Activated naive CD8-positive, alpha-beta T cell (primary cell): ENCODE measurements around the gene AKAP12.
"Not testable (repeated sequence)": the region's sequence is repeated elsewhere in the genome, so short reads cannot be mapped to it uniquely, and the experiment has no call there.

ENCODE experiments used
- H3K27ac Mint-ChIP-seq: one replicate; pipeline ENCODE4 v1.8.0; 2021; ENCODE audit warnings: mixed read lengths
- H3K27me3 Mint-ChIP-seq: one replicate; pipeline ENCODE4 v1.8.0; 2021; ENCODE audit warnings: mixed read lengths
- H3K36me3 Mint-ChIP-seq: one replicate; pipeline ENCODE4 v1.8.0; 2021; ENCODE audit warnings: mixed read lengths
- H3K4me1 Mint-ChIP-seq: one replicate; pipeline ENCODE4 v1.8.0; 2021; ENCODE audit warnings: low read depth, mixed read lengths
- H3K4me3 Mint-ChIP-seq: one replicate; pipeline ENCODE4 v1.8.0; 2021; ENCODE audit warnings: mild to moderate bottlenecking, mixed read lengths
- H3K9me3 Mint-ChIP-seq: one replicate; pipeline ENCODE4 v1.8.0; 2021; ENCODE audit warnings: low read depth, mixed read lengths

The AKAP12 gene

DNA sequence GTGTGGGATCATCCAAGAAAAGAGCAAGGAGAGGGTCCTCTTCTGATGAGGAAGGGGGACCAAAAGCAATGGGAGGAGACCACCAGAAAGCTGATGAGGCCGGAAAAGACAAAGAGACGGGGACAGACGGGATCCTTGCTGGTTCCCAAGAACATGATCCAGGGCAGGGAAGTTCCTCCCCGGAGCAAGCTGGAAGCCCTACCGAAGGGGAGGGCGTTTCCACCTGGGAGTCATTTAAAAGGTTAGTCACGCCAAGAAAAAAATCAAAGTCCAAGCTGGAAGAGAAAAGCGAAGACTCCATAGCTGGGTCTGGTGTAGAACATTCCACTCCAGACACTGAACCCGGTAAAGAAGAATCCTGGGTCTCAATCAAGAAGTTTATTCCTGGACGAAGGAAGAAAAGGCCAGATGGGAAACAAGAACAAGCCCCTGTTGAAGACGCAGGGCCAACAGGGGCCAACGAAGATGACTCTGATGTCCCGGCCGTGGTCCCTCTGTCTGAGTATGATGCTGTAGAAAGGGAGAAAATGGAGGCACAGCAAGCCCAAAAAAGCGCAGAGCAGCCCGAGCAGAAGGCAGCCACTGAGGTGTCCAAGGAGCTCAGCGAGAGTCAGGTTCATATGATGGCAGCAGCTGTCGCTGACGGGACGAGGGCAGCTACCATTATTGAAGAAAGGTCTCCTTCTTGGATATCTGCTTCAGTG, 110.8 kb downstream of the AKAP12 start:
- H3K9me3 Mint-ChIP-seq = no peaks in the 10 kb centered on the region
- H3K4me3 Mint-ChIP-seq = no peak overlapping the region
- no peak overlapping the region for H3K27ac Mint-ChIP-seq
- no peaks in the 10 kb centered on the region for H3K27me3 Mint-ChIP-seq
- H3K4me1 Mint-ChIP-seq = no peaks in the 10 kb centered on the region
- H3K36me3 Mint-ChIP-seq = peaks cover 2% of the 10 kb centered on the region

DNA sequence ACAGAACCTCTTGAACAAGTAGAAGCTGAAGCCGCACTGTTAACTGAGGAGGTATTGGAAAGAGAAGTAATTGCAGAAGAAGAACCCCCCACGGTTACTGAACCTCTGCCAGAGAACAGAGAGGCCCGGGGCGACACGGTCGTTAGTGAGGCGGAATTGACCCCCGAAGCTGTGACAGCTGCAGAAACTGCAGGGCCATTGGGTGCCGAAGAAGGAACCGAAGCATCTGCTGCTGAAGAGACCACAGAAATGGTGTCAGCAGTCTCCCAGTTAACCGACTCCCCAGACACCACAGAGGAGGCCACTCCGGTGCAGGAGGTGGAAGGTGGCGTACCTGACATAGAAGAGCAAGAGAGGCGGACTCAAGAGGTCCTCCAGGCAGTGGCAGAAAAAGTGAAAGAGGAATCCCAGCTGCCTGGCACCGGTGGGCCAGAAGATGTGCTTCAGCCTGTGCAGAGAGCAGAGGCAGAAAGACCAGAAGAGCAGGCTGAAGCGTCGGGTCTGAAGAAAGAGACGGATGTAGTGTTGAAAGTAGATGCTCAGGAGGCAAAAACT, 111.5 kb downstream of the AKAP12 start:
- H3K4me3 Mint-ChIP-seq = no peak overlapping the region
- no peaks in the 10 kb centered on the region for H3K36me3 Mint-ChIP-seq
- no peaks in the 10 kb centered on the region for H3K4me1 Mint-ChIP-seq
- H3K27me3 Mint-ChIP-seq = no peaks in the 10 kb centered on the region
- H3K27ac Mint-ChIP-seq = no peak overlapping the region
- H3K9me3 Mint-ChIP-seq = no peaks in the 10 kb centered on the region

DNA sequence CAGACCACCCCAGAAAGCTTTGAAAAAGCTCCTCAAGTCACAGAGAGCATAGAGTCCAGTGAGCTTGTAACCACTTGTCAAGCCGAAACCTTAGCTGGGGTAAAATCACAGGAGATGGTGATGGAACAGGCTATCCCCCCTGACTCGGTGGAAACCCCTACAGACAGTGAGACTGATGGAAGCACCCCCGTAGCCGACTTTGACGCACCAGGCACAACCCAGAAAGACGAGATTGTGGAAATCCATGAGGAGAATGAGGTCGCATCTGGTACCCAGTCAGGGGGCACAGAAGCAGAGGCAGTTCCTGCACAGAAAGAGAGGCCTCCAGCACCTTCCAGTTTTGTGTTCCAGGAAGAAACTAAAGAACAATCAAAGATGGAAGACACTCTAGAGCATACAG, 112.0 kb downstream of the AKAP12 start:
- H3K27me3 Mint-ChIP-seq = no peaks in the 10 kb centered on the region
- H3K9me3 Mint-ChIP-seq = no peaks in the 10 kb centered on the region
- H3K4me3 Mint-ChIP-seq = no peak overlapping the region
- H3K4me1 Mint-ChIP-seq = no peaks in the 10 kb centered on the region
- no peaks in the 10 kb centered on the region for H3K36me3 Mint-ChIP-seq
- H3K27ac Mint-ChIP-seq = no peak overlapping the region

DNA sequence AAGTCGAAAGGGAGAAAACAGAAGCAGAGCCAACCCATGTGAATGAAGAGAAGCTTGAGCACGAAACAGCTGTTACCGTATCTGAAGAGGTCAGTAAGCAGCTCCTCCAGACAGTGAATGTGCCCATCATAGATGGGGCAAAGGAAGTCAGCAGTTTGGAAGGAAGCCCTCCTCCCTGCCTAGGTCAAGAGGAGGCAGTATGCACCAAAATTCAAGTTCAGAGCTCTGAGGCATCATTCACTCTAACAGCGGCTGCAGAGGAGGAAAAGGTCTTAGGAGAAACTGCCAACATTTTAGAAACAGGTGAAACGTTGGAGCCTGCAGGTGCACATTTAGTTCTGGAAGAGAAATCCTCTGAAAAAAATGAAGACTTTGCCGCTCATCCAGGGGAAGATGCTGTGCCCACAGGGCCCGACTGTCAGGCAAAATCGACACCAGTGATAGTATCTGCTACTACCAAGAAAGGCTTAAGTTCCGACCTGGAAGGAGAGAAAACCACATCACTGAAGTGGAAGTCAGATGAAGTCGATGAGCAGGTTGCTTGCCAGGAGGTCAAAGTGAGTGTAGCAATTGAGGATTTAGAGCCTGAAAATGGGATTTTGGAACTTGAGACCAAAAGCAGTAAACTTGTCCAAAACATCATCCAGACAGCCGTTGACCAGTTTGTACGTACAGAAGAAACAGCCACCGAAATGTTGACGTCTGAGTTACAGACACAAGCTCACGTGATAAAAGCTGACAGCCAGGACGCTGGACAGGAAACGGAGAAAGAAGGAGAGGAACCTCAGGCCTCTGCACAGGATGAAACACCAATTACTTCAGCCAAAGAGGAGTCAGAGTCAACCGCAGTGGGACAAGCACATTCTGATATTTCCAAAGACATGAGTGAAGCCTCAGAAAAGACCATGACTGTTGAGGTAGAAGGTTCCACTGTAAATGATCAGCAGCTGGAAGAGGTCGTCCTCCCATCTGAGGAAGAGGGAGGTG, 112.9 kb downstream of the AKAP12 start:
- no peaks in the 10 kb centered on the region for H3K36me3 Mint-ChIP-seq
- peaks cover 2% of the 10 kb centered on the region for H3K4me1 Mint-ChIP-seq
- no peaks in the 10 kb centered on the region for H3K27me3 Mint-ChIP-seq
- no peak overlapping the region for H3K4me3 Mint-ChIP-seq
- H3K9me3 Mint-ChIP-seq = no peaks in the 10 kb centered on the region
- H3K27ac Mint-ChIP-seq = no peak overlapping the region

DNA sequence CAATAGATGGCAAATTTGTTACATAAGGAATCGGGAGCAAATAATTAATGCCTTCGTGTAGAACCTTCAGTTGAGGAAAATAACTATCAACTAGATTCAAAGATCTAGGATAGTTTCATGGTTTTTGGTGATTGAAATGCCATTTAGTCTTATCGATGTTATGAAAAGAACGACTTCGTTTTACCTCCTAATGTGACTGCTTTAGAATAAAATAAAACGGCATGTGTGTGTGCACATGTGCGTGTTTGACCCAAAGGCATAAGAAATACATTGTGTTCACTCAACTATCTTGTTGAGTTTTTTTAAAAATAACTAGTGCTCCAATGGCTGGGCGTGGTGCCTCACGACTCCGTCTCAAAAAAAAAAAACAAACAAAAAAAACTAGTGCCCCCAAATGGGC, 114.0 kb downstream of the AKAP12 start:
- Mint-ChIP-seq H3K9me3 (no peaks in the 10 kb centered on the region), H3K4me1 (peaks cover 10% of the 10 kb centered on the region), H3K36me3 (peaks cover 2% of the 10 kb centered on the region)

DNA sequence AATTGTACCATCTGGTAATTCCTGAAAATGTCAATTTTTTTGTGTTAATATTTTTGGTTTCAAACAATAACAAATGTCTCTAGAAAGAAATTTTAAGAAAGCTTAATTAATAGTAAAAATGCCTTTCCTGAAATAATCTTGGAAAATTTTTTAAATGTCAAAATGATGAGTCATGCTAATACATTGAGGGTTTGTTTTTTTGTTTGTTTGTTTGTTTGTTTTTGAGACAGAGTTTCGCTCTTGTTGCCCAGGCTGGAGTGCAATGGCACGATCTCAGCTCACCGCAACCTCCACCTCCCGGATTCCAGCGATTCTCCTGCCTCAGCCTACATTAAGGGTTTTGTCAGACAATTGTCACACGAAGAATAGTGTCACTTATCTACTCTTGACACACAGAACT, 117.2 kb downstream of the AKAP12 start:
- H3K4me1 Mint-ChIP-seq = peaks cover 10% of the 10 kb centered on the region
- H3K9me3 Mint-ChIP-seq, H3K27me3 Mint-ChIP-seq, H3K4me3 Mint-ChIP-seq, H3K36me3 Mint-ChIP-seq, H3K27ac Mint-ChIP-seq: not testable (repeated sequence)

More for the DNA sequence above, 114.0 kb downstream of the AKAP12 start:
- H3K27ac Mint-ChIP-seq = no peak overlapping the region
- H3K27me3 Mint-ChIP-seq = no peaks in the 10 kb centered on the region
- H3K4me3 Mint-ChIP-seq = no peak overlapping the region

DNA sequence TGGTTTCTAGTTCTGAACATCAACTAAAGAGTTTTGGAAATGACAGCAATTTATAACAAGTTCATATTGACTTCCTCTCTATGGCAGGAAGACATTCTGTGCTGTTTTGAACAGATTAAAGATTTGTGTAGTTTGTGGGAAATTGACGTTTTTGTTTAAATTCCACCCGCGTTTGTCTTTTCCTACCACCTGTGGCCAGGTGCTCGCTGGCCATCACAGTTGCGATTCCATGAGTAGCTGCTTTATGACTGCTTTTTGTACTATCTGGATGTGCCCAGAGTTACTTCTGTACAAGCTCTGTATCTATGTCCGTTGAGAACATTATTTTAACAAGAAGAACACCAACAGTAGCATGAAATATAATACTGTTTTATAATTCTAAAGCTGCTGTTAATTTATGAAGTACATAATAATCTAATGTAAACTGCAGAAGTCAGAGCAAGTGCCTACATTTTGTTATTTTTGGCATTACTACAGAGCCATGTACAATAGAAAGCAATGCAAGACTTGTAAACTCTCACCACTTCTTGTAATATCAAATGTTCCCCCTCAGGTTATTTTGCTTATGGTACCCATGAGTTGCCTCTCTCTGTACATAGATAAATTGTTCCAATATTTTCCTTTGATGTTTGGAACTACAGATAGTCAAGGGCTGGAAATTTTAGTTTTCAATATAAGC, 118.1 kb downstream of the AKAP12 start:
- no peaks in the 10 kb centered on the region for H3K27me3 Mint-ChIP-seq
- H3K9me3 Mint-ChIP-seq = no peaks in the 10 kb centered on the region
- H3K4me1 Mint-ChIP-seq = peaks cover 10% of the 10 kb centered on the region
- H3K27ac Mint-ChIP-seq = no peak overlapping the region
- peaks cover 7% of the 10 kb centered on the region for H3K36me3 Mint-ChIP-seq
- H3K4me3 Mint-ChIP-seq = no peak overlapping the region

DNA sequence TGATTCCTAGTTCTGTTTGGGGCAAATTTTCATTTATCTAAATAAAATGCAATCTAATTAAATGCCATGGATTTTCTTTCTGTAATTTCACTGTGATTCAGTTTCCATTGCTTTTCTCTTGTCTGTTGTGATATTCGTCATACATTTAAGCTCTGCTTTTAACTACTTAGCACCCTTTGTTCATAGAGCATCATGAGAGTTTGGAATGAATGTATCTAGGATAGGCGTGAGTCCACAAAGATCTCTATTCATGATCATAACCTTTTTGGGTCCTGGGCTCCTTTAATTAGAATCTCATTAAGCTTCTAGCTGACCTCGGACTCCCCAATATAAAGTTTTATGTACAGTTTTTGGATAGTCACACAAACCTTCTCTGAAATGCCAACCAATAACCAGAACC, 118.7 kb downstream of the AKAP12 start:
- Mint-ChIP-seq H3K4me3 (no peak overlapping the region), H3K27ac (no peak overlapping the region), H3K4me1 (peaks cover 10% of the 10 kb centered on the region), H3K27me3 (no peaks in the 10 kb centered on the region), H3K9me3 (no peaks in the 10 kb centered on the region), H3K36me3 (peaks cover 7% of the 10 kb centered on the region)

DNA sequence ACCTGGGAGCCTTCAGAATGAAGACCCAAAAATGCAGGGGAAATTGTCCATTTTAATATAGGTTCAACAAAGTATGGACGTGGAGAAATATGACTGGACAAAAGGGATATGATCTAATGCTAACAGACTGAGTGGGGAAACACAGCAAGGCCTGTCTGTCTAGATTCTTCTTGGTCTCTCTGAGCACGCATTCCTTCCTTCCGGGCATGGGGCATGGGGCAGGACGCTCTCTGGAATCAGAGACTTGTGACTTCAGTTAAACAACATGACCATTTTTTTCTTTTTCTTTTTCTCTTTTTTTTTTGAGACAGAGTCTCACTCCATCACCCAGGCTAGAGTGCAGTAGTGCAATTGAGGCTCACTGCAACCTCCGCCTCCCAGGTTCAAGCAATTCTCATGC, 119.7 kb downstream of the AKAP12 start:
- no peaks in the 10 kb centered on the region for H3K27me3 Mint-ChIP-seq
- H3K27ac Mint-ChIP-seq = no peak overlapping the region
- peaks cover 10% of the 10 kb centered on the region for H3K4me1 Mint-ChIP-seq
- no peaks in the 10 kb centered on the region for H3K9me3 Mint-ChIP-seq
- H3K4me3 Mint-ChIP-seq = no peak overlapping the region
- H3K36me3 Mint-ChIP-seq = peaks cover 9% of the 10 kb centered on the region

DNA sequence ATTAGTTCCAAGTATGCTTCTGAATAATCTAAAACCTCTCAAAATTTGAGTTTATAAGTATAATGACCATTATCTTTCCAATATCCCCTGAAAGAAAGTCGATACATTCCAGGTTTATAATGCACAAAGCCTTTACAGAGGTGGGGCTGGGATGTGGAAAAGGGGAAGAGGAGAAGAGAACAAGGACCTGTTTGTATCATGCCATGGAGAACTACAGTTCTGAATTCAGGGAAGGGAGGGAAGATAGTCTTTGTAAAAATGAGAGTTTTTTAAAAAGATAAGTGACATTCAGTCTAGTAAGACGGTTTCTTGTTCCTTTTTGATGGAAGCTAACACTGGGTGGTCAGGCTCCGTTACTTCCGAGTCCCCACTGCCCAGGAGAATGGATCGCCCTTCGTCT, 125.5 kb downstream of the AKAP12 start:
- no peaks in the 10 kb centered on the region for H3K27me3 Mint-ChIP-seq
- no peaks in the 10 kb centered on the region for H3K4me1 Mint-ChIP-seq
- H3K36me3 Mint-ChIP-seq = peaks cover 15% of the 10 kb centered on the region
- H3K27ac Mint-ChIP-seq = no peak overlapping the region
- no peak overlapping the region for H3K4me3 Mint-ChIP-seq
- H3K9me3 Mint-ChIP-seq = no peaks in the 10 kb centered on the region

DNA sequence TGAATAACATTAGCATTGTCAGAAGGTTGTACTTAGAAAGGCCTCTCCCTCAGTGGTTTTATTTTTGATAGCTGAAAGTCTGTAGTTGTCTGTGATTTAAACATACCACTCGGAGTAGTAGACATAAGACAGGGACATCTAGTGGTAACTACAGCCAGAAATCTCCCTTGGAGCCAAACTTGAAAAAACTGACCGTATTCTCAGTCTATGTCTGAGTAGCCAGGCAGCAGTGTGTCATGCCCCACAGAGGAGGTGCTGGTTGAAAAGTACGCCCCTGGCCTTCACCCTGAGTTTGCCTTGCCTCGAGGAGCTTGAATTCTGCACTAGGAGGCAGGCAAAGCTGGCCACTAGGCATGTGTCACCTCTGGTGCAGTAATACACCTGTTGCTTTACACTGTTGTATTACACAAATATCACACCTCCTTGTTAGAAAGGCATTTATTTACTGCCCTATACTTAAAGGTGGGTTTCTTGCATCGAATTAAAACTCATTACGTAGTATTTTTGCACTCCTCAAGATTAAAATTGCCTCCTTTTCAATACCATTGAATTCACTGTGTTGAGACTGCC, 130.8 kb downstream of the AKAP12 start:
- Mint-ChIP-seq H3K4me1 (peaks cover 40% of the 10 kb centered on the region), H3K36me3 (peaks cover 19% of the 10 kb centered on the region), H3K27me3 (no peaks in the 10 kb centered on the region), H3K4me3 (no peak overlapping the region), H3K27ac (peak overlapping the region; percentile 85), H3K9me3 (no peaks in the 10 kb centered on the region)

DNA sequence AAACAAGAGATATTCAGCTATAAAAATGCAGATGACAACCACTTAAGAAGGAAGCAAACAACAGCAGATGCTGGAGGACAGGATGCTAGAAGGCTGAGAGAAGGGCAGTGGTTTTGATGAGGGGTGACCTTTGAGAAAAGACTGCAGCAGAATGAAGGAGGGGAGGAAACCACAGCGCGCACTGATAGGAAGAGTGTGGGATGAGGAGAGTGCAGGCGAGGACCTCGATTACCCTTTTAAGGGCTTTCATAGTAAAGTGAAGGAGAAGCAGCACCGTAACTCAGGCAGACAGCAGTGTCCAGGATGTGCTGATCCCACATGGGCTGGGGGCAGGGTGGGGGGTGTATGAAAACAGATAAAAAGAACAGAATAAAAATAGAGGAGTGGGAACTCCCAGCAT, 132.4 kb downstream of the AKAP12 start:
- Mint-ChIP-seq H3K4me3 (peak overlapping the region; percentile 72), H3K27me3 (no peaks in the 10 kb centered on the region), H3K27ac (peak overlapping the region; percentile 85), H3K4me1 (peaks cover 56% of the 10 kb centered on the region), H3K36me3 (peaks cover 11% of the 10 kb centered on the region), H3K9me3 (no peaks in the 10 kb centered on the region)

DNA sequence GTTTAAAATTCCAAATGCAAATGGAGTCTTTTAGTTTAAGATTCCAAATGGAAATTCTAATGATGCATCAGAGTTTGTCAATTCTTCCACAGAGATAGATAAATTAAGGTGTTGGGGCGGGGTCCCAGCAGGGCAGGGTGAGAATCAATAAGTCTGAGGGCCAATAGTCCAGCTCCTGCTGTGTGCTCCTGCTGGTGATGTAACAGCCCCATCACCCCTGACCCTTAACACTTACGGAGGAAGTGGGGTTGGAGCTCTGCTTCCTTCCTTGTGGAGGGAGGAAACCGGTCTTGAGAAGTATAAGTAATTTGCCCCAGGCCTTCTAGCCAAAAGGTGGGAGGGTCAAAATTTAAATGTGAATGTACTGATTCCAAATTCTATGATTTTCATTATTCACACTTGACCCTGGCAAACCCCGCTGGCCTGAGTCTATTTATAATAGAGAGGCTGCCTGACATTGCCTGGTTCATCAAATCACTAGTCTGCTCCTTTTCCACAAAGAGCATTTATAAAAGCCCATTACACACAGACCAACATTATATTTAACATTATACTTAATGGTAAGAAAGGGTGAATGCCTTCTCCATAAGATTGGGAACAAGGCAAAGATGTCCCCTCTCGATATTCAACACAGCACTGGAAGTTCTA, 134.4 kb downstream of the AKAP12 start:
- Mint-ChIP-seq H3K27me3 (no peaks in the 10 kb centered on the region), H3K4me1 (peaks cover 67% of the 10 kb centered on the region), H3K4me3 (peak overlapping the region; percentile 74), H3K27ac (peak overlapping the region; percentile 61), H3K9me3 (no peaks in the 10 kb centered on the region), H3K36me3 (peaks cover 11% of the 10 kb centered on the region)

DNA sequence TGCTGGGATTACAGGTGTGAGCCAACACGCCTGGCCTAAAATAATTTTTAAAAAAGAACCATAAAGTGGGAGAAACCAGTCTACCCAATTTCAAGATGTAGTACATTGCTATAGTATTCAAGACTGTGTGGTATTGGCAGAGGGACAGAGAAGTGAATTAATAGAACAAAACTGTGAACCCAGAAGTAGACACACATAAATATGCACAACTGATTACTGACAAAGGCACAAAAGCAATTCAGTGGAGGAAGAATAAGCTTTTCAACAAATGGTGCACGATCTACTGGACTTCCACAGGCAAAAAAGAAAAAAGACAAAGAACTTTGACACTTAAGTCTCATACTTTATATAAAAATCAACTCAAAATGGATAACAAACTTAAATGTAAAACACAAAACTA, 136.1 kb downstream of the AKAP12 start:
- H3K4me1 Mint-ChIP-seq = peaks cover 81% of the 10 kb centered on the region
- no peak overlapping the region for H3K4me3 Mint-ChIP-seq
- H3K36me3 Mint-ChIP-seq = peaks cover 11% of the 10 kb centered on the region
- H3K27me3 Mint-ChIP-seq = no peaks in the 10 kb centered on the region
- no peaks in the 10 kb centered on the region for H3K9me3 Mint-ChIP-seq
- no peak overlapping the region for H3K27ac Mint-ChIP-seq
